Liver (tissue), 3 donors: ENCODE data around the gene COQ2.

Experiments
- ATF3 ChIP-seq: IDR thresholded peaks from 2 replicates; pipeline ENCODE4 v1.6.1; 2016; ENCODE audit warnings: antibody characterized with exemption
- CTCF ChIP-seq: fragments of 150-350 bp; IDR thresholded peaks from 2 replicates; pipeline ENCODE4 v1.5.1; 2017; ENCODE audit warnings: improper control_type of control experiment, low read depth, low read length; ENCODE audit not compliant: missing input control
- EGR1 ChIP-seq, 2 donors: IDR thresholded peaks; 2 replicates each; pipeline ENCODE4 v1.6.1; 2016 to 2018; ENCODE audit warnings: antibody characterized with exemption in 2 of 2, low read depth in 2 of 2
- FOXA1 ChIP-seq: IDR thresholded peaks from 2 replicates; pipeline ENCODE4 v1.6.1; 2016; ENCODE audit warnings: antibody characterized with exemption
- GABPA ChIP-seq, 2 donors: IDR thresholded peaks in 1 of 2; conservative IDR thresholded peaks in 1 of 2; 2 replicates each; pipeline ENCODE4 v1.6.1; 2016; ENCODE audit warnings: antibody characterized with exemption in 2 of 2, mild to moderate bottlenecking in 1 of 2, moderate library complexity in 1 of 2
- HNF4A ChIP-seq, 2 donors: conservative IDR thresholded peaks; 2 replicates each; pipeline ENCODE4 v1.6.1; 2016; ENCODE audit warnings: antibody characterized with exemption in 2 of 2, mild to moderate bottlenecking in 2 of 2
- MAX ChIP-seq: IDR thresholded peaks from 2 replicates; pipeline ENCODE4 v1.6.1; 2016; ENCODE audit warnings: antibody characterized with exemption
- RAD21 ChIP-seq, 2 donors: IDR thresholded peaks; 2 replicates each; pipeline ENCODE4 v1.6.1; 2016; ENCODE audit warnings: antibody characterized with exemption in 2 of 2, mild to moderate bottlenecking in 2 of 2
- REST ChIP-seq: IDR thresholded peaks from 2 replicates; pipeline ENCODE4 v1.6.1; 2016; ENCODE audit warnings: antibody characterized with exemption, mild to moderate bottlenecking
- RXRA ChIP-seq, 2 donors: IDR thresholded peaks; 2 replicates each; pipeline ENCODE4 v1.6.1; 2017 to 2018; ENCODE audit warnings: antibody characterized with exemption in 2 of 2, mild to moderate bottlenecking in 1 of 2
- SP1 ChIP-seq: IDR thresholded peaks from 2 replicates; pipeline ENCODE4 v1.6.1; 2018; ENCODE audit warnings: antibody characterized with exemption, mild to moderate bottlenecking
- TAF1 ChIP-seq: conservative IDR thresholded peaks from 2 replicates; pipeline ENCODE4 v1.6.1; 2016; ENCODE audit warnings: antibody characterized with exemption, mild to moderate bottlenecking
- YY1 ChIP-seq: IDR thresholded peaks from 2 replicates; pipeline ENCODE4 v1.6.1; 2016; ENCODE audit warnings: antibody characterized with exemption, mild to moderate bottlenecking
- donor health status: healthy.
- donor health status: healthy.

- no peak for TF ChIP-seq CTCF
- TF ChIP-seq TAF1 = no peak
- no peak for TF ChIP-seq REST
- TF ChIP-seq YY1 = no peak
- no peak for TF ChIP-seq ATF3
- no peak for TF ChIP-seq FOXA1
- no peak for TF ChIP-seq SP1
- TF ChIP-seq RXRA (IDR thresholded peaks at IDR 0.05) = no peak
- no peak for TF ChIP-seq MAX
- TF ChIP-seq EGR1 (IDR thresholded peaks at IDR 0.05; ENCODE audit: low read depth in 2 of 2) = no peak
- no peak for TF ChIP-seq HNF4A (conservative IDR thresholded peaks at IDR 0.05)
- TF ChIP-seq RAD21 (IDR thresholded peaks at IDR 0.05) = no peak
- no peak for TF ChIP-seq GABPA (IDR thresholded peaks at IDR 0.05 in 1 of 2, conservative IDR thresholded peaks at IDR 0.05 in 1 of 2)
Measured at GRCh38 chr4:83328521-83329187, 44.1 kb upstream of the COQ2 start.
